NCI-H146 treated with DMSO at 0.1 percent for 48 hours (cell line): Measurements from ENCODE around the gene HMG20B.
"Not testable (repeated sequence)": the region's sequence is repeated elsewhere in the genome, so short reads cannot be mapped to it uniquely, and the experiment has no call there.

ENCODE experiments used
- DNase-seq: peaks from one replicate; lab custom pipeline; 2025; ENCODE audit not compliant: unreplicated experiment; lab: John Stamatoyannopoulos, UW

Gene HMG20B

GRCh38 chr19:3555653-3556422, 16.9 kb upstream of the HMG20B start:
- no peak for DNase-seq

- DNase-seq: no peak
These were observed 16.2 kb upstream of the HMG20B start for GRCh38 chr19:3556423-3556977.

- DNase-seq: no peak
These were observed 15.7 kb upstream of the HMG20B start for GRCh38 chr19:3556978-3557460.

GRCh38 chr19:3557461-3558248, 15.1 kb upstream of the HMG20B start, which contains the start of gene MFSD12:
Gene MFSD12 (minus strand): TSS chr19:3557586. CDS start chr19:3557403, 183 bp downstream.
- DNase-seq: peak; percentile 71

GRCh38 chr19:3563709-3564524, 8.8 kb upstream of the HMG20B start:
- no peak for DNase-seq

- no peak for DNase-seq
These were observed 7.6 kb upstream of the HMG20B start for GRCh38 chr19:3565139-3565538.

GRCh38 chr19:3570042-3570441, 2.7 kb upstream of the HMG20B start:
- not testable (repeated sequence) for DNase-seq

GRCh38 chr19:3570606-3571011, 2.1 kb upstream of the HMG20B start:
- DNase-seq: no peak

- peak; percentile 91 for DNase-seq
These were observed 451 bp upstream of the HMG20B start for GRCh38 chr19:3572132-3572854.

- no peak for DNase-seq
These were observed 566 bp downstream of the HMG20B start for GRCh38 chr19:3573162-3573857.

GRCh38 chr19:3573858-3574637, 1.3 kb downstream of the HMG20B start:
- DNase-seq: peak; percentile 13

- no peak for DNase-seq
These were observed 2.6 kb downstream of the HMG20B start for GRCh38 chr19:3575260-3575741.

- DNase-seq: no peak
These were observed 3.4 kb downstream of the HMG20B start for GRCh38 chr19:3575949-3576673.

- no peak for DNase-seq
These were observed 4.1 kb downstream of the HMG20B start for GRCh38 chr19:3576696-3577443.

- no peak for DNase-seq
These were observed 5.1 kb downstream of the HMG20B start for GRCh38 chr19:3577723-3578344.

GRCh38 chr19:3578390-3578789, 5.6 kb downstream of the HMG20B start:
- DNase-seq: no peak
